Astrocyte (in vitro differentiated cells and primary cell): ENCODE measurements around the gene SLC35D3.

Experiments used
- EZH2 ChIP-seq: IDR thresholded peaks from 2 replicates; pipeline ENCODE4 v1.6.1; 2012; ENCODE audit warnings: mild to moderate bottlenecking, low read length, inconsistent platforms; ENCODE audit not compliant: insufficient read depth
- TF ChIP-seq, protein P1 (sequence below): IDR thresholded peaks from 2 replicates; pipeline ENCODE4 v1.5.1; 2011; ENCODE audit warnings: low read depth, mild to moderate bottlenecking, inconsistent platforms, low read length, moderate library complexity; ENCODE audit not compliant: insufficient read depth

GRCh38 chr6:136932599-136932998, 10.5 kb downstream of the SLC35D3 start:
- no peak for TF ChIP-seq EZH2
- TF ChIP-seq, protein P1, sequence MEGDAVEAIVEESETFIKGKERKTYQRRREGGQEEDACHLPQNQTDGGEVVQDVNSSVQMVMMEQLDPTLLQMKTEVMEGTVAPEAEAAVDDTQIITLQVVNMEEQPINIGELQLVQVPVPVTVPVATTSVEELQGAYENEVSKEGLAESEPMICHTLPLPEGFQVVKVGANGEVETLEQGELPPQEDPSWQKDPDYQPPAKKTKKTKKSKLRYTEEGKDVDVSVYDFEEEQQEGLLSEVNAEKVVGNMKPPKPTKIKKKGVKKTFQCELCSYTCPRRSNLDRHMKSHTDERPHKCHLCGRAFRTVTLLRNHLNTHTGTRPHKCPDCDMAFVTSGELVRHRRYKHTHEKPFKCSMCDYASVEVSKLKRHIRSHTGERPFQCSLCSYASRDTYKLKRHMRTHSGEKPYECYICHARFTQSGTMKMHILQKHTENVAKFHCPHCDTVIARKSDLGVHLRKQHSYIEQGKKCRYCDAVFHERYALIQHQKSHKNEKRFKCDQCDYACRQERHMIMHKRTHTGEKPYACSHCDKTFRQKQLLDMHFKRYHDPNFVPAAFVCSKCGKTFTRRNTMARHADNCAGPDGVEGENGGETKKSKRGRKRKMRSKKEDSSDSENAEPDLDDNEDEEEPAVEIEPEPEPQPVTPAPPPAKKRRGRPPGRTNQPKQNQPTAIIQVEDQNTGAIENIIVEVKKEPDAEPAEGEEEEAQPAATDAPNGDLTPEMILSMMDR, result no peak
